Neural cell (in vitro differentiated cells): Measurements from ENCODE around the gene CBFA2T2. TPM values are rescaled to one million over a fixed set of nuclear protein-coding genes. Genes with fewer than 3 reads are reported as not detected.

Source experiments
- H2AFZ ChIP-seq: fragments of 200-600, 300-800 bp; sonication (generic), shearing (Covaris generic); 2 replicates; pipeline ENCODE4 v1.6.0; 2014; ENCODE audit warnings: low read depth, mild to moderate bottlenecking, antibody characterized with exemption, low read length, moderate library complexity
- H3F3A ChIP-seq: fragments of 200-600 bp; shearing (Covaris generic); 2 replicates; pipeline ENCODE4 v1.6.1; 2016; ENCODE audit warnings: mild to moderate bottlenecking, moderate library complexity, mixed read lengths, antibody characterized with exemption, low read length; ENCODE audit not compliant: insufficient read depth, poor library complexity, severe bottlenecking
- H3K27ac ChIP-seq: fragments of 200-600, 300-800 bp; sonication (generic), shearing (Covaris generic); 2 replicates; pipeline ENCODE4 v1.5.1; 2014; ENCODE audit warnings: mild to moderate bottlenecking, low read length, moderate library complexity
- H3K27me3 ChIP-seq: fragments of 300-800, 200-600 bp; sonication (generic), shearing (Covaris generic); 2 replicates; pipeline ENCODE4 v1.6.0; 2014; ENCODE audit warnings: mild to moderate bottlenecking, low read depth, low read length, moderate library complexity; ENCODE audit not compliant: insufficient read depth
- H3K36me3 ChIP-seq: fragments of 300-800, 200-600 bp; sonication (generic), shearing (Covaris generic); 2 replicates; pipeline ENCODE4 v1.5.1; 2014; ENCODE audit warnings: mild to moderate bottlenecking, antibody characterized with exemption, low read length, moderate library complexity; ENCODE audit not compliant: insufficient read depth
- H3K4me2 ChIP-seq: fragments of 300-800, 200-600 bp; sonication (generic), shearing (Covaris generic); 2 replicates; pipeline ENCODE4 v1.6.0; 2014; ENCODE audit warnings: mild to moderate bottlenecking, low read length
- H3K4me3 ChIP-seq: fragments of 300-800, 200-600 bp; sonication (generic), shearing (Covaris generic); 2 replicates; pipeline ENCODE4 v1.5.1; 2014; ENCODE audit warnings: mild to moderate bottlenecking, low read length, moderate library complexity
- H3K79me2 ChIP-seq: fragments of 200-600 bp; shearing (Covaris generic); replicated peaks from 2 replicates; pipeline ENCODE4 v1.6.0; 2014; ENCODE audit warnings: mild to moderate bottlenecking, low read length, moderate library complexity; ENCODE audit not compliant: insufficient read depth
- H3K9ac ChIP-seq: fragments of 300-800, 200-600 bp; sonication (generic), shearing (Covaris generic); 2 replicates; pipeline ENCODE4 v1.6.1; 2016; ENCODE audit warnings: mild to moderate bottlenecking, low read length, mixed read lengths
- H3K9me2 ChIP-seq: fragments of 200-600 bp; shearing (Covaris generic); 2 replicates; pipeline ENCODE4 v1.6.1; 2016; ENCODE audit warnings: mild to moderate bottlenecking, low read length, mixed read lengths; ENCODE audit not compliant: insufficient read depth
- H3K9me3 ChIP-seq: fragments of 200-600, 300-800 bp; sonication (generic), shearing (Covaris generic); 2 replicates; pipeline ENCODE4 v1.6.1; 2016; ENCODE audit warnings: mild to moderate bottlenecking, mixed run types, low read length, moderate library complexity, mixed read lengths
- H4K20me1 ChIP-seq: fragments of 200-600 bp; shearing (Covaris generic); 2 replicates; pipeline ENCODE4 v1.6.1; 2016; ENCODE audit warnings: mild to moderate bottlenecking, mixed run types; ENCODE audit not compliant: insufficient read depth
- EP300 ChIP-seq: fragments of 450-650 bp; conservative IDR thresholded peaks from 2 replicates; pipeline ENCODE4 v1.6.1; 2014; ENCODE audit warnings: antibody characterized with exemption, mild to moderate bottlenecking, moderate library complexity; ENCODE audit not compliant: poor library complexity, severe bottlenecking
- EZH2 ChIP-seq: fragments of 200-600, 300-800 bp; shearing (Covaris generic), sonication (generic); IDR thresholded peaks from 2 replicates; pipeline ENCODE4 v1.6.1; 2014; ENCODE audit warnings: antibody characterized with exemption, low read length, borderline replicate concordance, mild to moderate bottlenecking; ENCODE audit not compliant: insufficient read depth, poor library complexity, severe bottlenecking
- MXI1 ChIP-seq: fragments of 450-650 bp; conservative IDR thresholded peaks from 2 replicates; pipeline ENCODE4 v1.6.1; 2014; ENCODE audit warnings: antibody characterized with exemption, mild to moderate bottlenecking; ENCODE audit not compliant: poor library complexity, severe bottlenecking
- POLR2AphosphoS5 ChIP-seq: IDR thresholded peaks from 2 replicates; pipeline ENCODE4 v1.6.1; 2012
- RAD21 ChIP-seq: fragments of 450-650 bp; conservative IDR thresholded peaks from 2 replicates; pipeline ENCODE4 v1.6.1; 2014; ENCODE audit warnings: antibody characterized with exemption, mild to moderate bottlenecking, moderate library complexity
- SMC3 ChIP-seq: fragments of 450-650 bp; conservative IDR thresholded peaks from 2 replicates; pipeline ENCODE4 v1.6.1; 2014; ENCODE audit warnings: antibody characterized with exemption, mild to moderate bottlenecking, moderate library complexity; ENCODE audit not compliant: poor library complexity
- TAF1 ChIP-seq: IDR thresholded peaks from 2 replicates; pipeline ENCODE4 v1.6.1; 2012; ENCODE audit warnings: low read depth
- polyA plus RNA-seq: library from polyadenylated mRNA; depleted of rRNA; stranded (reverse); fragments of >200 nt; gene quantifications from 2 replicates; pipeline ENCODE4 v1.2.3, GENCODE V29; 2014
- TF ChIP-seq, protein P1 (sequence below): IDR thresholded peaks from 2 replicates; pipeline ENCODE4 v1.6.1; 2012; ENCODE audit warnings: borderline replicate concordance
- TF ChIP-seq, protein P2 (sequence below): fragments of 450-650 bp; IDR thresholded peaks from 2 replicates; pipeline ENCODE4 v1.5.1; 2014; ENCODE audit warnings: antibody characterized with exemption, mild to moderate bottlenecking, moderate library complexity; ENCODE audit not compliant: poor library complexity, severe bottlenecking

Gene CBFA2T2
- polyA plus RNA-seq, 1 donor from 2014 or later = 15.9 TPM

DNA sequence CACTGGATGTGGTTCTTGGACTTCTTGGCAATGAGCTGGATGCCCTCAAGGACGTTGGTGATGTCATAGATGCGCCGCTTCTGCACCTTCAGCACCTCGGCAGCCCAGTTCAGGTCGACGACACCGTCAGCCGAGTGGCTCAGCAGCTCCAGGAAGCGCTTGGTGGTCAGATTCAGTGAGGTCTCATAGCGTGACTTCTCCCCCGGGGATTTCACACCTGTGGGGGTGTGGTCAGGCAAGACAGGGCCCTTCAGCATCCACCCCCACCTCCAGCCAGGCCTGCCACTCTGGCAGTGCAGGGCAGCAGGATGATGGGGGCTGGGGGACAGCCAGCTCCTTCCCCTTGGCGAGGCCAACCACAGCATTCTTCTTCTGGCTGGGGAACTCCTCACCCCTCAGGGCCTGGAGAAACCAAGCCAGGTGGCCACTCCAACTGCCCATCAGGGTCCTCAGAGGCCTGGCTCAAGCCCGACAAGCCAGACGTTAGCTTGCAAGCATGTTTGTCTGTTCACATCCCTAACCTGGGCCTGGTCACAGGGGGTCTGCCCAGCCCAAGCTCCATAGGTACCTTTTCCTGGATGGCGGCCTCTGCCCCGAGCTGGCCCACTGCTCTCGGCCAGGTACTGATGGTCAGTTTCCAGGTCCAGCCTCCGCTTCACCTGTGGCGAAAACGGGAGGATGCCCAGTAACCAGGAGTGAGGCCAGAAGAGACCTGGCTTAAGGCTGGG, 190.0 kb downstream of the CBFA2T2 start:
- no peaks in the 10 kb centered on the region for H3K9me3 ChIP-seq
- H3K9ac ChIP-seq = no peak overlapping the region
- H3K79me2 ChIP-seq = peaks cover 10% of the 10 kb centered on the region
- H3K4me2 ChIP-seq = no peak overlapping the region
- H2AFZ ChIP-seq = no peak overlapping the region
- no peaks in the 10 kb centered on the region for H3F3A ChIP-seq
- TF ChIP-seq, protein P1, sequence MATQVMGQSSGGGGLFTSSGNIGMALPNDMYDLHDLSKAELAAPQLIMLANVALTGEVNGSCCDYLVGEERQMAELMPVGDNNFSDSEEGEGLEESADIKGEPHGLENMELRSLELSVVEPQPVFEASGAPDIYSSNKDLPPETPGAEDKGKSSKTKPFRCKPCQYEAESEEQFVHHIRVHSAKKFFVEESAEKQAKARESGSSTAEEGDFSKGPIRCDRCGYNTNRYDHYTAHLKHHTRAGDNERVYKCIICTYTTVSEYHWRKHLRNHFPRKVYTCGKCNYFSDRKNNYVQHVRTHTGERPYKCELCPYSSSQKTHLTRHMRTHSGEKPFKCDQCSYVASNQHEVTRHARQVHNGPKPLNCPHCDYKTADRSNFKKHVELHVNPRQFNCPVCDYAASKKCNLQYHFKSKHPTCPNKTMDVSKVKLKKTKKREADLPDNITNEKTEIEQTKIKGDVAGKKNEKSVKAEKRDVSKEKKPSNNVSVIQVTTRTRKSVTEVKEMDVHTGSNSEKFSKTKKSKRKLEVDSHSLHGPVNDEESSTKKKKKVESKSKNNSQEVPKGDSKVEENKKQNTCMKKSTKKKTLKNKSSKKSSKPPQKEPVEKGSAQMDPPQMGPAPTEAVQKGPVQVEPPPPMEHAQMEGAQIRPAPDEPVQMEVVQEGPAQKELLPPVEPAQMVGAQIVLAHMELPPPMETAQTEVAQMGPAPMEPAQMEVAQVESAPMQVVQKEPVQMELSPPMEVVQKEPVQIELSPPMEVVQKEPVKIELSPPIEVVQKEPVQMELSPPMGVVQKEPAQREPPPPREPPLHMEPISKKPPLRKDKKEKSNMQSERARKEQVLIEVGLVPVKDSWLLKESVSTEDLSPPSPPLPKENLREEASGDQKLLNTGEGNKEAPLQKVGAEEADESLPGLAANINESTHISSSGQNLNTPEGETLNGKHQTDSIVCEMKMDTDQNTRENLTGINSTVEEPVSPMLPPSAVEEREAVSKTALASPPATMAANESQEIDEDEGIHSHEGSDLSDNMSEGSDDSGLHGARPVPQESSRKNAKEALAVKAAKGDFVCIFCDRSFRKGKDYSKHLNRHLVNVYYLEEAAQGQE = no peak
- no peak for TF ChIP-seq TAF1
- TF ChIP-seq, protein P2, sequence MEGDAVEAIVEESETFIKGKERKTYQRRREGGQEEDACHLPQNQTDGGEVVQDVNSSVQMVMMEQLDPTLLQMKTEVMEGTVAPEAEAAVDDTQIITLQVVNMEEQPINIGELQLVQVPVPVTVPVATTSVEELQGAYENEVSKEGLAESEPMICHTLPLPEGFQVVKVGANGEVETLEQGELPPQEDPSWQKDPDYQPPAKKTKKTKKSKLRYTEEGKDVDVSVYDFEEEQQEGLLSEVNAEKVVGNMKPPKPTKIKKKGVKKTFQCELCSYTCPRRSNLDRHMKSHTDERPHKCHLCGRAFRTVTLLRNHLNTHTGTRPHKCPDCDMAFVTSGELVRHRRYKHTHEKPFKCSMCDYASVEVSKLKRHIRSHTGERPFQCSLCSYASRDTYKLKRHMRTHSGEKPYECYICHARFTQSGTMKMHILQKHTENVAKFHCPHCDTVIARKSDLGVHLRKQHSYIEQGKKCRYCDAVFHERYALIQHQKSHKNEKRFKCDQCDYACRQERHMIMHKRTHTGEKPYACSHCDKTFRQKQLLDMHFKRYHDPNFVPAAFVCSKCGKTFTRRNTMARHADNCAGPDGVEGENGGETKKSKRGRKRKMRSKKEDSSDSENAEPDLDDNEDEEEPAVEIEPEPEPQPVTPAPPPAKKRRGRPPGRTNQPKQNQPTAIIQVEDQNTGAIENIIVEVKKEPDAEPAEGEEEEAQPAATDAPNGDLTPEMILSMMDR = no peak
- TF ChIP-seq EZH2 = no peak
- TF ChIP-seq RAD21 = no peak
- no peak for TF ChIP-seq EP300
- no peaks in the 10 kb centered on the region for H3K9me2 ChIP-seq
- H4K20me1 ChIP-seq = no peaks in the 10 kb centered on the region
- no peak overlapping the region for H3K27ac ChIP-seq
- no peaks in the 10 kb centered on the region for H3K27me3 ChIP-seq
- H3K4me3 ChIP-seq = no peak overlapping the region
- no peaks in the 10 kb centered on the region for H3K36me3 ChIP-seq

DNA sequence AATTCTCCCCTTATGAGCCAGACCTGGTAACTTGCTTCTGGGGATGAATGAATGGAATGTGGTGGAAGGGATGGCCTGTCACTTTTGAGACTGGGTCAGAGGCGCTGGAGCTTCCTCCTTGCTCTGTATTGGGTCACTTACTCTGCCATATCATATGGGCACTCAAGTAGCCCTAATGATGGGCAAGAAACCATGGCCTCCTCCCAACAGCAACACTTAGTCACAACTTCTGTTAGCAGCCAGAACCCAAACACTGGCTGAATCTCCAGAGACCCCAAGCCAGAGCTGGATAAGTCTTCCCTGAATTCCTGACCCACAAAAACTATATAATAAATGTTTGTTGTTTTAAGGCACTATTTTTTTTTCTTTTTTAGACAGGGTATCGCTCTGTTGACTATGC, 190.8 kb downstream of the CBFA2T2 start:
- H3K9me3 ChIP-seq = no peaks in the 10 kb centered on the region
- no peak overlapping the region for H3K27ac ChIP-seq
- H3K9ac ChIP-seq = no peak overlapping the region
- no peak overlapping the region for H2AFZ ChIP-seq
- H4K20me1 ChIP-seq = no peaks in the 10 kb centered on the region
- peaks cover 10% of the 10 kb centered on the region for H3K79me2 ChIP-seq
- no peak overlapping the region for H3K4me3 ChIP-seq
- no peaks in the 10 kb centered on the region for H3K36me3 ChIP-seq
- H3K27me3 ChIP-seq = no peaks in the 10 kb centered on the region
- H3K4me2 ChIP-seq = no peak overlapping the region
- H3K9me2 ChIP-seq = no peaks in the 10 kb centered on the region
- no peaks in the 10 kb centered on the region for H3F3A ChIP-seq
- TF ChIP-seq, protein P2 = no peak
- TF ChIP-seq MXI1 (no peak), EZH2 (no peak), EP300 (no peak), RAD21 (no peak), TAF1 (no peak), POLR2AphosphoS5 (no peak), SMC3 (no peak)
- TF ChIP-seq, protein P1 = no peak
